GM12878 (cell line): ENCODE measurements around the gene DNAH17. TPM values are rescaled to one million over a fixed set of nuclear protein-coding genes. Genes with fewer than 3 reads are reported as not detected.

Experiments used
- ATAC-seq: fragments of 200-7000 bp; cut with Tn5 transposase; 3 replicates; pipeline ENCODE4 v1.9.1; 2020; ENCODE audit warnings: mild to moderate bottlenecking, moderate library complexity
- BruUV-seq: library from RNA; stranded (reverse); fragments of 400-500 nt; replicated peaks from 2 replicates; lab custom pipeline; 2021; lab: Mats Ljungman, UMichigan
- CTCF ChIA-PET: fragments of 300-600 bp; sonication (Branson Sonifier 250); formaldehyde crosslinking; extraction: SDS; loops from one replicate; lab custom pipeline; 2021; ENCODE audit warnings: inconsistent platforms; lab: Yijun Ruan, JAX
- POLR2A ChIA-PET: fragments of 350-600 bp; formaldehyde crosslinking; extraction: SDS; loops from one replicate; lab custom pipeline; 2021; ENCODE audit warnings: inconsistent platforms; lab: Charles Lee
- RAD21 ChIA-PET: fragments of 300-600 bp; sonication (Branson Sonifier 250); formaldehyde crosslinking; loops from one replicate; lab custom pipeline; 2023; ENCODE audit warnings: antibody characterized with exemption; ENCODE audit not compliant: unreplicated experiment; lab: Charles Lee
- SMC1A ChIA-PET: fragments of 300-600 bp; sonication (Branson Sonifier 250); formaldehyde crosslinking; loops from one replicate; lab custom pipeline; 2023; ENCODE audit not compliant: unreplicated experiment, uncharacterized antibody; lab: Charles Lee
- DNase-seq: peaks from one replicate; pipeline ENCODE4 v3.0.0-alpha.2; 2011; ENCODE audit warnings: low read depth, low spot score
- FAIRE-seq: peaks from 3 replicates; lab custom pipeline; 2011; peaks lifted over from hg19 to GRCh38; lab: Jason Lieb, UNC
- H2AFZ ChIP-seq: 2 replicates; pipeline ENCODE4 v1.6.0; 2011; ENCODE audit warnings: low read depth, low read length, control low read depth; ENCODE audit not compliant: control insufficient read depth
- H3K27ac ChIP-seq: 2 replicates; pipeline ENCODE4 v1.5.1; 2011; ENCODE audit warnings: control low read depth; ENCODE audit not compliant: control insufficient read depth, insufficient read depth
- H3K27me3 ChIP-seq, 2 experiments: replicated peaks in 1 of 2; 2 replicates each; pipeline versions ENCODE4 v1.6.0 to v1.6.1; 2011; ENCODE audit warnings: low read length in 1 of 2; ENCODE audit not compliant: control insufficient read depth in 2 of 2, insufficient read depth in 2 of 2
- H3K36me3 ChIP-seq, 2 experiments: 2 replicates each; pipeline ENCODE4 v1.5.1; 2011; ENCODE audit warnings: low read length in 1 of 2; ENCODE audit not compliant: control insufficient read depth in 2 of 2, insufficient read depth in 2 of 2
- H3K4me1 ChIP-seq: 2 replicates; pipeline ENCODE4 v1.6.1; 2011; ENCODE audit warnings: mild to moderate bottlenecking, low read length, moderate library complexity, mixed read lengths; ENCODE audit not compliant: control insufficient read depth, insufficient read depth
- H3K4me2 ChIP-seq: 2 replicates; pipeline ENCODE4 v1.6.0; 2011; ENCODE audit warnings: control low read depth; ENCODE audit not compliant: control insufficient read depth, insufficient read depth
- H3K4me3 ChIP-seq: fragments of 200-600 bp; sonication (generic); 2 replicates; pipeline ENCODE4 v1.5.1; 2016
- H3K79me2 ChIP-seq: 2 replicates; pipeline ENCODE4 v1.6.0; 2011; ENCODE audit warnings: low read length; ENCODE audit not compliant: control insufficient read depth, insufficient read depth
- H3K9ac ChIP-seq: 2 replicates; pipeline ENCODE4 v1.8.0; 2011; ENCODE audit warnings: low read length, control low read depth, mixed read lengths; ENCODE audit not compliant: control insufficient read depth, insufficient read depth
- H3K9me3 ChIP-seq: replicated peaks from 3 replicates; pipeline ENCODE4 v1.5.1; 2011; ENCODE audit warnings: mild to moderate bottlenecking, low read length; ENCODE audit not compliant: control insufficient read depth, insufficient read depth
- H4K20me1 ChIP-seq: 2 replicates; pipeline ENCODE4 v1.6.0; 2011; ENCODE audit not compliant: control insufficient read depth, insufficient read depth
- BACH1 ChIP-seq: fragments of 450-650 bp; IDR thresholded peaks from 2 replicates; pipeline ENCODE4 v1.6.1; 2017; ENCODE audit warnings: mild to moderate bottlenecking, borderline replicate concordance
- BCL11A ChIP-seq: IDR thresholded peaks from 2 replicates; pipeline ENCODE4 v1.6.1; 2011; ENCODE audit warnings: low read depth, low read length
- CREM ChIP-seq: IDR thresholded peaks from 2 replicates; pipeline ENCODE4 v1.6.1; 2014; ENCODE audit warnings: antibody characterized with exemption, low read depth
- DPF2 ChIP-seq: fragments of 450-650 bp; IDR thresholded peaks from 2 replicates; pipeline ENCODE4 v1.6.1; 2017; ENCODE audit warnings: mild to moderate bottlenecking
- E4F1 ChIP-seq: fragments of 450-650 bp; IDR thresholded peaks from 2 replicates; pipeline ENCODE4 v1.6.1; 2018; ENCODE audit warnings: borderline replicate concordance, mild to moderate bottlenecking; ENCODE audit not compliant: partially characterized antibody
- EP300 ChIP-seq, 2 experiments: fragments of 150-350 bp in 1 of 2; IDR thresholded peaks; 2 replicates each; pipeline ENCODE4 v1.6.1; 2011 to 2012; ENCODE audit warnings: low read depth in 2 of 2, low read length in 2 of 2, borderline replicate concordance in 1 of 2, improper control_type of control experiment in 1 of 2, inconsistent platforms in 1 of 2; ENCODE audit not compliant: control insufficient read depth in 1 of 2
- FOS ChIP-seq: IDR thresholded peaks from 3 replicates; pipeline ENCODE4 v1.6.1; 2011; ENCODE audit warnings: borderline replicate concordance; ENCODE audit not compliant: insufficient read length; ENCODE audit errors: extremely low read depth
- HSF1 ChIP-seq: fragments of 150-350 bp; IDR thresholded peaks from 2 replicates; pipeline ENCODE4 v1.6.1; 2014; ENCODE audit warnings: mild to moderate bottlenecking, low read depth, low read length
- MEF2B ChIP-seq: fragments of 450-650 bp; IDR thresholded peaks from 2 replicates; pipeline ENCODE4 v1.6.1; 2018; ENCODE audit warnings: mild to moderate bottlenecking, moderate library complexity; ENCODE audit not compliant: partially characterized antibody, poor library complexity, severe bottlenecking
- MTA3 ChIP-seq: IDR thresholded peaks from 2 replicates; pipeline ENCODE4 v1.6.1; 2012; ENCODE audit warnings: low read length, inconsistent platforms, borderline replicate concordance
- MYC ChIP-seq: IDR thresholded peaks from 2 replicates; pipeline ENCODE4 v1.6.1; 2011; ENCODE audit warnings: mild to moderate bottlenecking, low read length, moderate library complexity, inconsistent platforms; ENCODE audit not compliant: insufficient read depth, insufficient replicate concordance, insufficient read length, severe bottlenecking
- POLR2AphosphoS5 ChIP-seq: IDR thresholded peaks from 2 replicates; pipeline ENCODE4 v1.6.1; 2011; ENCODE audit warnings: mild to moderate bottlenecking, low read length, inconsistent platforms
- SMC3 ChIP-seq: IDR thresholded peaks from 2 replicates; pipeline ENCODE4 v1.6.1; 2011; ENCODE audit warnings: low read length, improper control_type of control experiment, borderline replicate concordance
- STAT3 ChIP-seq: IDR thresholded peaks from 2 replicates; pipeline ENCODE4 v1.6.1; 2011; ENCODE audit warnings: low read depth, low read length, improper control_type of control experiment
- TARDBP ChIP-seq: IDR thresholded peaks from 2 replicates; pipeline ENCODE4 v1.6.1; 2016; ENCODE audit warnings: borderline replicate concordance
- TBL1XR1 ChIP-seq: IDR thresholded peaks from 2 replicates; pipeline ENCODE4 v1.6.1; 2012; ENCODE audit warnings: low read depth, low read length, improper control_type of control experiment
- ZBTB4 ChIP-seq: fragments of 450-650 bp; formaldehyde crosslinking; IDR thresholded peaks from 2 replicates; pipeline ENCODE4 v1.4.0; 2022; ENCODE audit warnings: mild to moderate bottlenecking, moderate library complexity
- WGBS: methylation state at CpG from one replicate; pipeline ENCODE4 v1.1.6; 2016; ENCODE audit warnings: low lambda C conversion rate; ENCODE audit not compliant: insufficient replicate concordance, insufficient coverage; ENCODE audit errors: missing lambda C conversion rate; 5-methylcytosine and 5-hydroxymethylcytosine counted together
- in situ Hi-C: fragments of 300-500 bp; cut with MboI; formaldehyde crosslinking; loops from 9 replicates; pipeline ENCODE4 v1.14.3; 2018; ENCODE audit warnings: mixed read lengths
- intact Hi-C: fragments of 100-400 bp; cut with micrococcal nuclease; formaldehyde crosslinking; loops from one replicate; pipeline ENCODE4 v1.14.2; 2022; ENCODE audit not compliant: unreplicated experiment
- polyA plus RNA-seq, 11 experiments: library from polyadenylated mRNA; depleted of rRNA in 4 of 11; unstranded in 6 of 11; stranded (reverse) in 5 of 11; fragments of >200 nt; fragmentation: Nextera tagmentation in 4 of 11; fragmentation: Illumina TruSeq in 1 of 11; extraction: Ambion mirVana in 4 of 11; extraction: Trizol in 1 of 11; gene quantifications; 1 replicate in 1 of 11; 2 replicates in 10 of 11; pipeline versions ENCODE4 v1.2.1 to v1.2.3, GENCODE V29; 2011 to 2016; ENCODE audit warnings: inconsistent platforms in 2 of 11, missing spikeins in 2 of 11, low read depth in 1 of 11
- total RNA-seq, 4 experiments: library from RNA; depleted of rRNA in 3 of 4; stranded (reverse); fragments of >200 nt in 3 of 4; fragmentation: Illumina TruSeq in 1 of 4; extraction: Trizol in 1 of 4; gene quantifications; 2 replicates each; pipeline versions ENCODE4 v1.2.1 to v1.2.3, GENCODE V29; 2013 to 2021

DNAH17 gene
- total and polyA plus RNA-seq, 10 of the 15 experiments (the other 5 are each of a cell fraction or from before 2014, with no cell fraction given) = 0.16 to 2.9 (median 0.56) TPM

- Histone ChIP-seq H2AFZ (no peak overlapping the region), H4K20me1 (no peaks in the 10 kb centered on the region), H3K36me3 (no peaks in the 10 kb centered on the region), H3K4me1 (no peaks in the 10 kb centered on the region), H3K9ac (no peak overlapping the region), H3K4me3 (no peak overlapping the region), H3K9me3 (no peaks in the 10 kb centered on the region), H3K27ac (no peak overlapping the region), H3K79me2 (no peaks in the 10 kb centered on the region), H3K27me3 (no peaks in the 10 kb centered on the region), H3K4me2 (no peak overlapping the region)
- FAIRE-seq (no peak), DNase-seq (no peak), ATAC-seq (no peak)
- ChIA-PET RAD21 (no interaction called here), SMC1A (no interaction called here), CTCF (no interaction called here), POLR2A (no interaction called here)
- in situ Hi-C loops (no loop called here), intact Hi-C loops (no loop called here)
- WGBS = 14% methylated on average over 6 of the region's 6 CpGs
- no TSS peak for BruUV-seq
- TF ChIP-seq POLR2AphosphoS5 (no peak), MEF2B (no peak), SMC3 (no peak), MYC (no peak), TARDBP (no peak), FOS (no peak), HSF1 (no peak), TBL1XR1 (no peak), E4F1 (no peak), BACH1 (no peak), EP300 (IDR thresholded peaks at IDR 0.05; ENCODE audit: borderline replicate concordance in 1 of 2, control insufficient read depth in 1 of 2, low read depth in 2 of 2, low read length in 2 of 2) (no peak), ZBTB4 (CRISPR knock-in tag) (no peak), CREM (no peak), STAT3 (no peak), DPF2 (no peak), BCL11A (no peak), MTA3 (no peak)
These were observed 115.5 kb downstream of the DNAH17 start for GRCh38 chr17:78461799-78462053.
